Measurements from ENCODE around the gene PAX5.

The PAX5 gene

DNA sequence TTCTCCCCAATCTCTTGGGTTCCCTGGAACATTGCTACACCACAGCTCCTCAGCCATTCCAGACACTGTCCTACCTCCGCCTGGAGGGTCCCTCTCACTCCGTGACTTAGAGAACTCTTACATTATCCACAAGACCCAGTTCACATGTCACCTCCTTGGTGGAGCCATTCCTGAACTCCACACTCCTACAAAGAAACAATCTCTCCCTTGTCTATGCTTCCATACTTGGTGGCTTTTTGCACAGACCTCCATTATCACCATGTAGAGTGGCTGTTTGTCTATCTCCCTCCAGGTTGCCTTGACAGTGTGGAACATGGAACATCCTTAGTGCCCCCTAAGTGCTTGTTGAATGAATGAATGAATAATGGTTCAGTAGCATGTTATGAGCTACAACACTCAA, 105.9 kb downstream of the PAX5 start:
- no peak for DNase-seq

- no peak for DNase-seq
Observed at GRCh38 chr9:36924757-36925432, 109.2 kb downstream of the PAX5 start.

- no peak for DNase-seq
Observed at GRCh38 chr9:36924071-36924470, 110.0 kb downstream of the PAX5 start.

- no peak for DNase-seq
Observed at GRCh38 chr9:36923025-36923625, 110.9 kb downstream of the PAX5 start.

- no peak for DNase-seq
Observed at GRCh38 chr9:36922548-36922947, 111.5 kb downstream of the PAX5 start.

DNA sequence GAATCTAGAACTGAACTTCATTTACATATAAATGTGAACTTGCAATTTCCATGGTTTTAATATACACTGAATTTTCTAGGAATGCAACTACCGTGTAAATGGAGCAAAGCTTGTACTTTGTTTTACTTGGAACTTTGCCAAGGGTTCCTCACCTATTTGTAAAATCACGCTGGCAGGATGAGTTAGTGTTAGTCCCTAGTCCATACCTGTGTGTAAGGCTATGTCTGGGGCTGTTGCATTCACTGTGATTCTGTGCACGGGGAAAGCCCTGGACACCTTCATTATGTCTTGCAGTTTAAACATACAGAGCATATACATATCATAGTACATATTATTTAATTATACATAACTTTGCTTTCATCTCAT, 119.9 kb downstream of the PAX5 start:
- DNase-seq, result no peak

DNA sequence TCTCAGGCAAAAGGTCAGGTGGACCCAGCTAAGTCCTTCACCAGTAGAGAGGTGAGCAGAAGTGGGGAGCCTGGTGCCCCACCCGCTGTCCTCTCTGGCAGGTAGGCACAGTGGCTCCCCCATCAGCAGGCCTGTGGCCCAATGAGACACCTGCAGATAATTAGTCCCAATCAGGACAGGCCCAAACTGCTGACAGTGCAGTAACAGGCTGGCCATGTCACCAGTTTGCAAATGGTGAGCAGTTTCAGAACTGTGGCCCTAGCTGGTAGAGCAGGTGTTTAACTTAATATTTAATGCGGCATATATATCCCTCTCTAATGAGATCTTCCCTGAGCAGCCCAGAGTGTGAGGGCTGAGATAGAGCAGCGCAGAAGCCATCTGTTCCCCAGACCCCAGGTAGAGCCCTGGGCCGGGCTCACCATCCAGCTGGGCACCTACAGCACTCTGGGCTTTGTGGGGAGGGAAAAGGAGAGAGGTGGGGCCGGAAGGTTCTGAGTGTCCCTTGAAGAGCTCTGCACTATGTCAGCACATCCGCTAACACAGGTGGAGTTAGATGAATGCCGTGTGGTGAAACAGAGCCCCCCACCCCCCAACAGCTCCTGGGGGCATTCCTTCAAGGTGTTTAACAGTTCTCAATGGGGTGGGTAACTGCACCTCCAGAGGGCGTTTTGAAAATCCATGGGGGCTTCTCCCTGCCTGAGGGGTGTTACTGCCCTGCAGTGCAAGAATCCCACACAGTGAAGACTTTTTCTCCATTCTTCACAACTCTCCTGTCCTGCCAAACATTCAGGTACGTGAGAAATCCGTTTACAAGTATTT, 120.5 kb downstream of the PAX5 start:
- DNase-seq, result no peak

GRCh38 chr9:36912620-36913019, 121.4 kb downstream of the PAX5 start:
- no peak for DNase-seq

DNA sequence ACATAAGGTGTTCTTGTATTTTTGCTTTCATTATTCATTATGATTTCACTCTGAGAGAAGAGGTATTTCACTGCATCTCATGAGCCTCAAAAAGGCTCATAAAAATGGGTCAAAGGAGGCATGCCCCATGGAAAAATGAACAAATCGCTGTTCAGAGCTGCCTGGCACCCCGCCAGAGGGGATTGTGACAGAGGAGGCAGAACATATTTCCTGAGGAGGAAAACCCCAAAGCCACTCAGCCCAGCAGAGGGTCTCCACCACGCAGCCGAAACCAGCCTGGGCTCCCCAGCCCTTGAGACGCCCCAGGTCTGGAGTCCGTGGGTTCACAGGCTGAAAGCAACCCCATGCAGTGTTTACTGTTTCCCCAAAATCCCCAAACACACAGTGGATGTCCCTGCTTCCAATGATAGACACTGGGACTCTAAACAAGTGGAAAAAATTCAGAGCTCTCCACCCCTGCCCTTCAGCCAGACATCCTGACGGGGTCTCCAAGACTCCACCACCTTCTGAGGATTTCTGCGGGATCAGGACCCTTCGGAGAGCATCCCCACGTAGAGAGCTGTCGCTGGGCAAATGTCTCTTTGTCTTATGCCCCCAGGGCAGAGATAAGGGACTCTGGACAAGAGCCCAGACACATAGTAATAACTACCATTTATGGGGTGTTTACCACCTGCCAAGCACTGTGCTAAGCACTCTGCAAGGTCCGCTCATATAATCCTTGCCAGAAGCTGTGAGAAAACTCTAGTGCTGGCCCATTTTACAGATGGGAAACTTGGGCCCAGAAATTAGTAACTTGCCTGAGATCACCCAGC, 122.3 kb downstream of the PAX5 start:
- no peak for DNase-seq

DNA sequence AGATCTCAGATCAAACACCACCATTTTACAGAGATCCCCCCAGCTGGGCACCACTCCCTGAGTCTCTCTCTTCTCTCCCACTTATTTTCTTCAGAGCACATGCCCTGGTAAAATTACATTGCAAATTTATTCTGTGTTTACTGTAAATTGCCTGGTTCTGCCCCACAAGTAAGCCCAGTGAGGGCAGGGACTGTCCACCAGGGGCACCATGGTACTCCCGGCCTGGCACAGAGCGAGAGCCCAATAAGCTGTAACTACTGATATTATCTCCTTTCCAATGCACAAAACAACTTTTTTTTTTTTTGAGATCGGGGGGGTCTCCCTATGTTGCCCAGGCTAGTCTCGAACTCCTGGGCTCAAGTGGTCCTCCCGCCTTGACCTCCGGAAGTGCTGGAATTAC, 123.0 kb downstream of the PAX5 start:
- DNase-seq, result no peak

- DNase-seq, result no peak
Observed at GRCh38 chr9:36906492-36906891, 127.6 kb downstream of the PAX5 start.

DNA sequence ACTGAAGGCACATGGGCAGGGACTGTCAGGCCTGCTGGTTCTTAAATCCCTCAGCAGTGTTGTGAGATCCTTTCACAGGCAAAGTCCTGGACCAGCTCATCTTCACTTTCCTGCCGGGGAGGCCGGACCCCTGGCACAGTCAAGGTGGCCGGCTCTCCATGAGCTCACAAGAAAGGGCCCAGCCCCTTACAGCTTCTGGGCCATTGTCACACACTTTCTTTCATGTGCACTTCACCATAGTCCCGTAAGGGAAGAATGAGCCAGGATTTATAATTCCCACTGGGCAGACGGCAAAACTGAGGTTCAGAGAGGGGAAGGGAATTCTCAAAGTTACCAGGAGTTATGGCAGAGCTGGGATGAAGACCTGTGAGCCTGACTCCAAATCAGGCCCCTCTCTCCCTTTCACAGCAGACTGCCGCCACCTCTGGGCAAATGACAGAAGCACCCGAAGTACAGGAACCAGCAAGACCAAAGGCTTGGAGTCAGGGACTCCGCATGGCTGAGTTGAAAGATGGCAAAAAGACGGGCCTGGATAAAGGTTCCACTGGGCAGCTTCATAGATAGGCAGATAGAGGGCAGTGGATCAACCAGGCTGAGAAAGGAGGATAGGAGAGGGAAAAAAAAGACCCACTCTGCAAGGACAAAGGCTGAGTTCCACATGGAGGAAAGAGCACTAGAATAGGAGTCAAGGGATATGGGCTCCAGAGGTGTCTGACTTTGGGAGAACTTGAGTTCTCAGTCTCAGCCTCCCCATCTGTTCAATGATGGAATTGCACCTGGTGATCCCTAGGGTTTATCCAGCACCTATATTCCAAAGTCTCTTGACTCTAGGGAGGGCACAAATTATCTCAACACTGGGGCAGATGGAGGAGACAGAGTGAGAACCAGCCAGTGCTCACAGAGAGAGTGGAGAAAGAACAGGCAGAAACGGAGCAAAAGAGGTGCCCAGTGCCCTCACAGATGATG, 128.7 kb downstream of the PAX5 start:
- DNase-seq, result no peak

GRCh38 chr9:36903541-36904435, 130.3 kb downstream of the PAX5 start:
- DNase-seq, result no peak

- no peak for DNase-seq
Observed at GRCh38 chr9:36902861-36903524, 131.1 kb downstream of the PAX5 start.

- DNase-seq, result no peak
Observed at GRCh38 chr9:36902080-36902716, 131.9 kb downstream of the PAX5 start.

GRCh38 chr9:36901528-36901927, 132.5 kb downstream of the PAX5 start:
- DNase-seq, result no peak

DNA sequence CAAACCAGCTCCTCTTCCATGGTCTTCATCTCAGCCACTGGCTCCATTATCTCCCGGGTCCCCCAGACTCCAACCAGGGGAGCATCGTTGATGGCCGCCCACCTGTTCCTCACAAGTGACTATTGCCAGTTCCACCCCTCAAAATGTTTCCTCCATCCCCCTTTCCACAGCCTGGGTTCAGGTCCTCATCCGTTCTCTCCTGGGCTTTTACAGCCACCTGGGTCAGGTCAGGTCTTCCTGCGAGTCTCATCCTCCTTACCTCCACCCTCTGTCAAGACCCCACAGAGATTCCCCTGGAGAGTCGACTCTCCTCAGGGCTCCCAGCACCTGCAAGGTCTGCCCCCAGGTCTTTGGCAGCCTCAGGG, 133.2 kb downstream of the PAX5 start:
- no peak for DNase-seq

- no peak for DNase-seq
Observed at GRCh38 chr9:36900136-36900855, 133.8 kb downstream of the PAX5 start.

DNA sequence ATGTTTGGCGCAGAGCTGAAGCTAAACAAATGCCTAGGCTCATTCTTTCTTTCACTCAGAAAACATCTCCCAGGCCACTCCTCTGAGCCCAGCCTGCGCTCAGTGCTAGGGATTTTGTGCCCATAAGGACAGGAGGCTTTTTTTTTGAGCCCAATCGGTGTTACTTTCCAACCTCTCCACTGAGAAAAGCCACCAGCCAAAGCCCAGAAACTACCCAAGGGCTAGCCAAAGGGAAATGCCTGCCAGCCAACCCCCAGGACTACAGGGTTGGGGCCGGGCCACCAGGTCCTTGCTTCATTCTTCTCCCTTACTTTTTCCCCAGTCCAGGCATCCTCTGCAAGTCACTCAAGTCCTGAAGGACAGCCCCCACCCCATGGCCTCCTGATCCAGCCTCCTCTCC, 134.7 kb downstream of the PAX5 start:
- DNase-seq, result no peak
